Fibroblast of the aortic adventitia (primary cell): ENCODE measurements around the gene CACNA1F. TPM values are rescaled to one million over a fixed set of nuclear protein-coding genes. Genes with fewer than 3 reads are reported as not detected.

Experiments used
- DNase-seq: peaks from one replicate; pipeline ENCODE4 v3.0.0-alpha.2; 2010; ENCODE audit warnings: low read depth
- H3K4me3 ChIP-seq: 2 replicates; pipeline ENCODE4 v1.5.1; 2011; ENCODE audit warnings: low read depth, mild to moderate bottlenecking, control low read depth, low read length, moderate library complexity
- total RNA-seq: library from RNA; depleted of rRNA; stranded (reverse); fragments of >200 nt; gene quantifications from 2 replicates; pipeline ENCODE4 v1.2.3, GENCODE V29; 2012; ENCODE audit warnings: low replicate concordance
- TF ChIP-seq, protein P1 (sequence below): IDR thresholded peaks from 2 replicates; pipeline ENCODE4 v1.5.1; 2011; ENCODE audit warnings: mild to moderate bottlenecking, low read length, control low read depth, inconsistent platforms; ENCODE audit not compliant: insufficient read depth

Gene CACNA1F
- total RNA-seq, 1 donor: not detected

DNA sequence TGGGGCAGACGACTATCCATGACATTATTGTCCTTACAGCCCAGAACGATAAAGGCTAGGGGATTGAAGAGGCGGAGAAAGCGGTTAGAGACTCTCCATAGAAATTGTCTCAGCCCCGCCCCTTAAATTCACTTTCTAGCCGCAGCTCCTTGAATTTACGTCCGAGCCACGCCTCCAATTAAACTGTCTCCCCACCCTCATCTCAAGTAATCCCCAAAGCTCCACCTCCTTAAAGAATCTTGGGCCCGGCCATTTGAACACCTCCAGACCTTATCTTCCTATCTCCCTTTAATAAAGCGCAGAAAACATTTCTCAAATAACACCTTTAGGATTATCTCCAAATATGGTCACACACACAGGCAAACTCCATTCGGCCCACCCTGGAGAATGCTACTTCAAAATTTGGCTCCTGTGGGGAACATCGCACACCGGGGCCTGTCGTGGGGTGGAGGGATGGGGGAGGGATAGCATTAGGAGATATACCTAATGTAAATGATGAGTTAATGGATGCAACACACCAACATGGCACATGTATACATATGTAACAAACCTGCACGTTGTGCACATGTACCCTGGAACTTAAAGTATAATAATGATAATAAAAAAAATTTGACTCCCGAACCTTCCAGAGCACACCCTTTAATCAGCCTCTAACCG lies 77.8 kb downstream of the CACNA1F start:
- peak; percentile 63 for DNase-seq
- TF ChIP-seq, protein P1, sequence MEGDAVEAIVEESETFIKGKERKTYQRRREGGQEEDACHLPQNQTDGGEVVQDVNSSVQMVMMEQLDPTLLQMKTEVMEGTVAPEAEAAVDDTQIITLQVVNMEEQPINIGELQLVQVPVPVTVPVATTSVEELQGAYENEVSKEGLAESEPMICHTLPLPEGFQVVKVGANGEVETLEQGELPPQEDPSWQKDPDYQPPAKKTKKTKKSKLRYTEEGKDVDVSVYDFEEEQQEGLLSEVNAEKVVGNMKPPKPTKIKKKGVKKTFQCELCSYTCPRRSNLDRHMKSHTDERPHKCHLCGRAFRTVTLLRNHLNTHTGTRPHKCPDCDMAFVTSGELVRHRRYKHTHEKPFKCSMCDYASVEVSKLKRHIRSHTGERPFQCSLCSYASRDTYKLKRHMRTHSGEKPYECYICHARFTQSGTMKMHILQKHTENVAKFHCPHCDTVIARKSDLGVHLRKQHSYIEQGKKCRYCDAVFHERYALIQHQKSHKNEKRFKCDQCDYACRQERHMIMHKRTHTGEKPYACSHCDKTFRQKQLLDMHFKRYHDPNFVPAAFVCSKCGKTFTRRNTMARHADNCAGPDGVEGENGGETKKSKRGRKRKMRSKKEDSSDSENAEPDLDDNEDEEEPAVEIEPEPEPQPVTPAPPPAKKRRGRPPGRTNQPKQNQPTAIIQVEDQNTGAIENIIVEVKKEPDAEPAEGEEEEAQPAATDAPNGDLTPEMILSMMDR: no peak
- peak overlapping the region; percentile 54 for H3K4me3 ChIP-seq

Other genes starting within 250 kb of the CACNA1F start
- 11.9 and 15.7 TPM in 2 replicates for gene GRIPAP1, start 231.1 kb downstream of the CACNA1F start, total RNA-seq
- gene TFE3, start 190.0 kb downstream of the CACNA1F start, total RNA-seq: 18.9 and 50.5 TPM in 2 replicates
- gene CCDC120, start 174.3 kb downstream of the CACNA1F start, total RNA-seq: 0.90 and 1.2 TPM in 2 replicates
- gene PRAF2, start 159.3 kb downstream of the CACNA1F start, total RNA-seq: 2.6 and 17.8 TPM in 2 replicates
- 66.5 and 73.9 TPM in 2 replicates for gene WDR45, start 153.5 kb downstream of the CACNA1F start, total RNA-seq
- 12.5 and 18.2 TPM in 2 replicates for gene GPKOW, start 109.6 kb downstream of the CACNA1F start, total RNA-seq
- 1.7 and 2.9 TPM in 2 replicates for gene MAGIX, start 70.6 kb downstream of the CACNA1F start, total RNA-seq
- gene PLP2, start 61.4 kb downstream of the CACNA1F start, total RNA-seq: 8.7 and 93.2 TPM in 2 replicates
- gene PRICKLE3, start 47.0 kb downstream of the CACNA1F start, total RNA-seq: 2.9 and 5.0 TPM in 2 replicates
- gene SYP, start 33.1 kb downstream of the CACNA1F start, total RNA-seq: 0.16 and 0.18 TPM in 2 replicates
- 6.5 and 13.6 TPM in 2 replicates for gene CCDC22, start 2.1 kb upstream of the CACNA1F start, total RNA-seq
- gene FOXP3, start 31.4 kb upstream of the CACNA1F start, total RNA-seq: not detected in 2 replicates
- 4.2 and 6.9 TPM in 2 replicates for gene PPP1R3F, start 36.5 kb upstream of the CACNA1F start, total RNA-seq
- gene GAGE10, start 70.3 kb upstream of the CACNA1F start, total RNA-seq: not detected in 2 replicates
- gene GAGE12J, start 88.7 kb upstream of the CACNA1F start, total RNA-seq: not detected in 2 replicates
- gene GAGE13, start 98.2 kb upstream of the CACNA1F start, total RNA-seq: not detected in 2 replicates